GM21381 (cell line): Measurements from ENCODE around the gene INPP5F.
"Not testable (repeated sequence)": the region's sequence is repeated elsewhere in the genome, so short reads cannot be mapped to it uniquely, and the experiment has no call there.

Experiments used
- ATAC-seq: cut with Tn5 transposase; IDR thresholded peaks from one replicate; pipeline ENCODE4 v1.9.1; 2021; ENCODE audit warnings: mild to moderate bottlenecking, moderate library complexity; ENCODE audit not compliant: unreplicated experiment

INPP5F gene

DNA sequence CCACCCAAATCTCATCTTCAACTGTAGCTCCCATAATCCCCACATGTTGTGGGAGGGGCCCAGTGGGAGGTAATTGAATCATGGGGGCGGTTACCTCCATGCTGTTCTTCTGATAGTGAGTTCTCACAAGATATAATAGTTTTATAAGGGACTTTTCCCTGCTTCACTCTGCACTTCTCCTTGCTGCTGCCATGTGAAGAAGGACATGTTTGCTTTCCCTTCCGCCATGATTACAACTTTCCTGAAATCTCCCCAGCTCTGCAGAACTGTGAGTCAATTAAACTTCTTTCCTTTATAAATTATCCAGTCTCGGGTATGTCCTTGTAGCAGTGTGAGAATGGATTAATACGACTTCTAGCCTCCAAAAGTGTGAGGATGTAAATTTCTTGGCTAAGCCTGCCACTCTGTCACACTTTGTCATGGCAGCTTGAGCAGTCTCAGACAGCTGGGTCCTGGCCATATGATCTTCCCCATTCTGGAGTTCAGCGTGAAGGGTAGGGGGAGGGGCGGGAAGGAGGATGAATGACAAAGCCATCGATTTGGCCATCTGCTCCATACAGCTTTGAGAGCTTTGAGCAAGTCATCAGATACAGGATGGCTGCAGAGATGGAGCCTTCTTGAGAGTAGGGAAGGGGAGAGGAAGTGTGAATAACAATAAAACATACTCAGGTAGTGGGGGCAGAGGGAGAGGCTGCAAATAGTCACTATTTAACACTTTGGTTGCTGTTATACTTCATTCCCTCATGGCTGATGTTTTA, 19.1 kb upstream of the INPP5F start:
- no peak for ATAC-seq

DNA sequence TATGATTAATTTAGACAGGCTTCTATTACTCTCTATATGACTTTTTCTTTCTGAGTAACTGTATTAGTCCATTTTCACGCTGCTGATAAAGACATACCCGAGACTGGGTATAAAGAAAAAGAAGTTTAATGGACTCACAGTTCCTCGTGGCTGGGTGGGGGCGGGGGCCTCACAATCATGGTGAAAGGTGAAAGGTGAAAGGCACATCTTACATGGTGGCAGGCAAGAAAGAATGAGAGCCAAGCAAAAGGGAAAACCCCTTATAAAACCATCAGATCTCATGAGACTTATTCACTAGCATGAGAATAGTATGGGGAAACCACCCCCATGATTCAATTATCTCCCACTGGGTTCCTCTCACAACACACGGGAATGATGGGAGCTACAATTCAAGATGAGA, 18.5 kb upstream of the INPP5F start:
- ATAC-seq = not testable (repeated sequence)

DNA sequence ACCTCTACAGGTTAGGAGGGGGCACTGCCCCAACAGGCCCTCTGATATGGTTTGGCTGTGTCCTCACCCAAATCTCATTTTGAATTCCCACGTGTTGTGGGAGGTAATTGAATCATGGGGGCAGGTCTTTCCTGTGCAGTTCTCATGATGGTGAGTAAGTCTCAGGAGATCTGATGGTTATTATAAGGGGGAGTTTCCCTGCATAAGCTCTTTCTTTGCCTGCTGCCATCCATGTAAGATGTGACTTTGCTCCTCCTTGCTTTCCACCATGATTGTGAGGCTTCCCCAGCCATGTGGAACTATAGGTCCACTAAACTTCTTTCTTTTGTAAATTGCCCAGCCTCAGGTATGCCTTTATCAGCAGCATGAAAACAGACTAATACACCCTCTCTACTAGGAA, 14.9 kb upstream of the INPP5F start:
- not testable (repeated sequence) for ATAC-seq

DNA sequence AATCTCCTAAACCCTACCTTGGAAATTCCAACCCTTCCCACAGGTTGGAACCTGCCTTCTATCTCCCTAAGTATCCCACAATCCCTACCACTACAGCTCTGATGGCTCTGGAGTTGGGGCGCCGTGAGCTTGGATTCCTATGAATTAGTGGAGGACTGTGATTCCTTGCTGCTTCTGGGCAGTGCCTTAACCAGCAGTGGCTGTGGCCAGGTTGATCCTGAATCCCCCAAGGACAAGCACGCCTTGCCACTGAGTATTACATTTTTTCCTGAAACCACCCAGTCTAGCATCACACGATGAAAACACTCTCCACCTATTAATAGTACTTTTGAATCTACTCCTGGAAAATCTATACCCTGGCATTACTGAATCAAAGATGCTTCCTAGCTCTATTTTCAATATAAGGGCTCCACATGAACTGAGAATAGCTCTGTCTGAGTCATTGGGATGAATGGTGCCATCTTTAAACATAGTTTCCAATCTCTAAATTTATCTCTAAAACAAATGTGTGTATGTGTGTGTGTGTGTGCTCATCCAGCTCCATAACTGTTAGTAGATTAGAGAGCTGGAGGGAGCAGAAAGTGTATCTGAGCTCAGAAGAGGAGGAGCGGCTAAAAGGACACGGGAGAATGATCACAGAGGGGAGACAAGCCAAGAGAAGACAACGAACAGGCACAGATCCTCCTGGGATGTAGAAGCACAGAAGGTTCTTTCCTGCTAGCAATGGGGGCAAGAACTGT, 11.9 kb upstream of the INPP5F start:
- no peak for ATAC-seq

DNA sequence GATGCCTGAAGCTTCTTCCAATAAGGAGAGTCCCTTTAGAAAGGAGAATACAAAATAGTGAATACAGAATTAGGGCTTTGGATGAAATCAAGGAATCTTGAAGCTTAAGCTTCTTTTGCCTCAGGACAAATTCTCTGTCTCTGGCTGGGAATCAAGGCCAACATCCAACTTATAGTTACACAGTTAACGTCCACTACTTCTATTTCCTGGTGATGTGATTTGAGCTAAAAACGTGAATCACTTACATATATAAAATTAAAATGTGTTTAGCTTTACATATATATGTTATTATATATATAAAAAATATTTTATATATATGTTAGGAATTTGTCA, 11.4 kb upstream of the INPP5F start:
- no peak for ATAC-seq

DNA sequence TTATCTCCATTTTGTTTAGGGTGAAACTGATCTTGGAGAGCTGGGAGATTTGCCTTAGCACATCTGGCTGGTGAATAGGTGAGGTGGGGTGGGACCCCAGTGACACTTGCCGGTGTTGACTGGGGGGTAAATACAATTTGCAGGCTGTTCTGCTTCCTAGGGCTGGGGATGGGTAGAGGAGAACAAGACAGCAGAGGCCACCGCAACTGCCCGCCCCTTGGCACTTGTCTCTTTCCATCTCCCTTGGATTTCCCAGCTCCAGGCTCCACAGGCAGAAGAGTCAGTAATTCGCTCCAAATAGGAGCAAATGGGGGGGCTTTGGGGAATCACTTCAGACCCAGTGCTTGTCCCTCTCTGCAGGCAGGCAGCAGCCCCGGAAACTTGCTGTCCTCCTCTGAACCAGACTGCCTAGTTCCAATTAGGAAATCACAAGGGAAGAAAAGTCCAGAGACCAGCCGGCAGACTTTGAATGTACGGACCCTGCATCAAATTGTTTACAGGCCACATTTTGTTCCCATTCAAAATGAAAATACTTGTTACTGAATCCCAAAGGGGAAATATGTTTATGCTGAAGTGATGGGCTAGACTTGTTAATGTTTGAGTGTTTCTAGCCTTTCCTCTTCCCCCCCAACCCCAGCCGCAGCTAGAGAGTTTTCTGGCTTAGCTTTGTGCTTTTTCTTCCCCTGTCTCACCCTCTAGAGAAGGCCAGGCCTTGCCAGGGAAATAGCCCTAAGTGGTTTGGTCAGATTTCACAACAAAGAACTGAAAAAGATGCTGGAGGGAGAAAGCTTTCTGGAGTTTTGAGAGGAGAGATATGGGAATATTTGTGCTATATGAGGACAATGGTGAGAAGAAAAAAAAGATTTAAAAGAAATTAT, 10.0 kb upstream of the INPP5F start:
- ATAC-seq = no peak

DNA sequence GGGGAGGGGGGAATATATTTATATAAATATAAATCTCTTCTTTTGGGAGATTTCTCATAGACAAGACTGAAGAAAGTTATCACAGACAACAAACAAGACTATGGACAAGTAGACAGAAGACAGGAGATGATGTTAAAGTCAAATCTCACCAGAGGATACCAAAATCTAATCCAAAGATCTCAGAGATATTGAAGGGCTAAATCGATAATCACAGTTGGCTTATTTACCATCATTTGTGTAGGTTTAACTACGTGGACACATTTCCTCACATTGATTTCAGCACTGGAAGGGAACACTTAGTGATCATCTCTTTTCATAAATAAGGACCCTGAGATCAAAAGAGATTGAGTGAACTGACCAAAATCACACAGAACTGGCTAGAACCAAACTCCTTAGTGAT, 2.7 kb upstream of the INPP5F start:
- no peak for ATAC-seq

DNA sequence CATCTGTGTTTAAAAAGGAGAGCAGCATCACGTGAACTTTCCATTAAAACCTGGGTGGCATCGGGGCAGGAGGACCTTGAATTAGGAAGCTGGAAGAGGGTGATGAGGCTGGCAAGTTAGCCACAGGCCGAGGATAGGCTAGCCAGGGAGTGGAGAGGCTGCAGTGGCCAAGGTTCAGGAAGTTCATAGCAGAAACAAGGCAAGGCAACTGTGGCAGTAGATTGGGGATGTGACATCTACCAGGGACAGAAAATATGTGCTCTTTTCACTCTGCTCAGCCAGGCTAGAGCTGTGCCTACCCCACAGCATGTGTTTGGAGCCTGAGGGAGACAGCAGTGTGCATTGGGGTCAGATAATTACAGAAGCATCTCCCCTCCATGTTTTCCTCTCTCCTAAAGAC, 2.2 kb upstream of the INPP5F start:
- no peak for ATAC-seq

DNA sequence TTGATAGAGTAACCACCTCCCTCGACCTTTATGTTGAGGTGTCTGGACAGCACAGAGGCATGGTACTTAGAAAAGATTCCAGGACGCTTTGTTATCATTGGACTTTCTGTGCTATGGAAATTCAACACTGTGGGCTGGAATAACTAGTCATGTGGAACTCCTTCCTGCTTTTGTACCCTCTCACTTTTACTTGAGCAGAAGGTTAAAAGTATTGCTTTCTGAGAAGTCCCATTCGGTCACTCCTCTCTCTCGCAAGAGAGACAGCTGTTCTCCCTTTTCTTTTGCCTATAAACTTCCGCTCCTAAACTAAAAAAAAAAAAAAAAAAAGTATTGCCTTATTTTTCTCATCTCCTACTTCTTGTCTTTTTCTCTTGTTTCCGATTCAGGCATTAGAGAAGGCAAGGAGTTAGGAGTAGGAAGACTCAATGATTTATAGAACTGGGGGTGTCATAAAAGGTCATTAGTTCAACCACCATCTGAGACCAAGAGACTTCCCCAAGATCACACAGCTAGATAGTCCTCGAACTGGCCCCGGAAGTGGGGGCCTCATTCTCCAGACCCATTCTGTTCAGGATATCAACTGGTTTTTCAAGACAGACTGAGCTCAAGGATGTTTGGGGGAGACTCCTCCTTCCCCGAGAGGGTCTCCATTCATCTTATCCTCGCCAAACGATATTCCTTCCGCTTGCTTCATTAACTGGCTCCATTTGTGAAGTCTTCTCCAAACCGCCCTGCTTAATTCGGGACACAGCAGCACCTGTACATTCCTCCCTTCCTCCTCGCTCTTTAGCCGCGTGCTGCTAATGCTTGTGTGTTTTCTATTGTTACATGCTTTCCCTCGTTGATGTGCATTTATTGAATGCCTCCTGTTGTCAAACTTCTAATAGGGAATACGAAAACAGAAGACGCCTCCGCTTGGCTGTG, 995 bp upstream of the INPP5F start:
- ATAC-seq = no peak

DNA sequence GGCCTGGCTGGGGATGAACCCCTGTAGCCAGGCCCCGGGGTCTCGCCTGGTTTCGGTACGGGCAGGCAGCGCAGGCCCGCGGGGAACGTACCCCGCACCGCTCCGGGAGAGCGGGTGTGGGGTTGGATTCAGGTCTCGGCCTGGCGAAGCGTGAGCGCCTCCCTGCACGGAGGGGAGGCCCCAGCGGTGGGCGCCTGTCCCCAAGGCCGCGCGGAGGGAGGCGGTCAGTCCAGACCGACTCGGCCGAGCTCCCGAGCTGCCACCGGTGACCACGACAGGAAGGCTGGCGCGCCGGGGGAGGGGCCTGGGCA, 378 bp upstream of the INPP5F start:
- ATAC-seq = no peak

DNA sequence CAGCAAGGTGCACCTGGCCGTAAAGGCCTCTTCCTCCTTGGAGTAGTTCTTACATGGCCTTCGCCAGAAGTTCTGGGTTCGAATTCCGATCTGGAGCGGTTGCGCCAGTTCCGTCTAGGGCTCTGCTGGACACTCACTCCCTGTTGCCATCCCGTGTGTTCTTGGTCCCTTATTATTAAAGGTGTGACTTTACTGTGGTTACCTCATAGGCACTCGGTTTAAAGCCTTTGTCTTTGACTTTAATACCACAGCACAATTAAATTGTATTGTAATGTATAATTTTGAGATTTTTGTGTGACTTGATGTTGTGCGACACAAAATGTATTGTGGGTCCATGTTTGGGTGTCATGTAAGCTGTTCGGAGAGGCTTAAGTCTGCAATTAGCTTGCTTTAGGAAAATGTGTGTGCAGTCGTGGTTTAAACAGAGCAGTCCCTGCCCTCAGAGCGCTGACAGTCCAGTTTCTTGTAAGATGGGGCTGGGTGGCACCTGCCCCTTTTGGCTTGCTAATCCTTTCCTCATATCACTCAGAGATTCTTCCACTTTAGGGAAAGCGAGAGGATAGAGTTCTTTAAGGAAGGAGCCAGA, 919 bp downstream of the INPP5F start:
- ATAC-seq = no peak

DNA sequence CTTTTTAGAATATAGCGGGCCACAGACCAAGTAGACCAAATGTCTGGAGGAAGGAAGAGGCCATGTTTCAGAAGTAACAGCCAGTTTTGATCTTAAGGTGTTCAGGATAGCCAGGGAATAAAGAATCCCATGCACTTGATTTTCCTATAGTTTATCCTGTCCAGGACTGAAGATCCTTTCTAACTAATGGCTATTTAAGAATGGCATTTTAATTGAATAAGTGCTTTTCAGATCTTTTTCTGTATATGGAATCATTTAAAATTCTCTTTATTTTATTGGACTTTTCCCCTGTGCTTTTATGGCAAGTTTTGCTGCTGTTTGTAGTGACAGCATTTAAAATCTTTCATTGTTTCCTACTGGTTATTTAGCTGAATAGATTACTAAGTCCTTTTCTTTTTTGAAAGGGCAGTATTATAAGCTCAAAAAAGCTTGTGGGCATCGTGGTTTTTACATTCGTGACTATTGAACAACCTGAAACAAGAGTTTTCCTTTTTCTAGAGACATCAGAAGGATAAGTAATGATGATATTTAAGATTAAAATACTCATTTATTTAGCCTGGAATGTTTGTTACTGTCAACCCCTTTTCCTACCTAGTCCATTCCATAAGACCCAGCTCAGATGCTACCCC, 2.4 kb downstream of the INPP5F start:
- ATAC-seq = no peak

DNA sequence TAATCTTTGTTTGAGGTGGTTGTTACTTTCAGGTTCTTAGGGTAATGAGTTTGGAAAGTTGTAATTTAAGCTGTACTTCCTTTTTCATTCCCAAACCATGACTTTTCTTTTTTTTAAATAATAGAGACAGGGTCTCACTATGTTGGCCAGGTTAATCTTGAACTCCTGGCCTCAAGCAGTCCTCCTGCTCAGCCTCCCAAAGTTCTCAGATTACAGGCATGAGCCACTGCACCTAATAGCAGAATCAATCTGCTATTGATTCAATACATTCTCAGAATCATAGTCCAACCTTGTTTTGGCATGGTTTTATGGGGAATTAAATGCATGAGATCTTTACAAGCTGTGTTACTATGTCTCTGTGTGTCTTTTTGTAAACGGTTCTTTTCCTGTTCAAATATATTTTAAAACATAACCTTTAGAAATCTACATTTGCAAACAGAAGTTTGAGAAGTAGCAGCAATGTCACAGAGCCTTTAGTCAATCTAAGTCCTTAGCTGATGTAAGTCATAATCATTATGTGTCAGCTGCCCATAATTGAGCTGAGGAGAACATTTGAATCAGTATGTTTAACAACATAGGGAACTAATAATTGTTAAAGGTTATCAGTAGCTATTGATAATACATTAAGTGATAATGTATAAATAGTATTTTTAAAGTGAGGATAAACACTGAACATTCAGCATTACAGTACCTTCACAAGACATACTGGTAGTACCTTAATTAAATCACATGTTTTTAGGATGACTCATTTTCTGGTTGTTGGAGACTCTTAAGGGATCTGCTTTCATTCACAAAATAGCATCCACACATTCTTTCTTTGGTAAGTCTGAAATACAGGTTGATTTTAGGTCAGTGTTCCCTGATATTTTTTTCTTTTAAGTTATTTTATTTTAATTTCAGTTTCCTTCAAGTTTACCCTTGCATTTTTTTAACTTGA, 8.8 kb downstream of the INPP5F start:
- no peak for ATAC-seq

DNA sequence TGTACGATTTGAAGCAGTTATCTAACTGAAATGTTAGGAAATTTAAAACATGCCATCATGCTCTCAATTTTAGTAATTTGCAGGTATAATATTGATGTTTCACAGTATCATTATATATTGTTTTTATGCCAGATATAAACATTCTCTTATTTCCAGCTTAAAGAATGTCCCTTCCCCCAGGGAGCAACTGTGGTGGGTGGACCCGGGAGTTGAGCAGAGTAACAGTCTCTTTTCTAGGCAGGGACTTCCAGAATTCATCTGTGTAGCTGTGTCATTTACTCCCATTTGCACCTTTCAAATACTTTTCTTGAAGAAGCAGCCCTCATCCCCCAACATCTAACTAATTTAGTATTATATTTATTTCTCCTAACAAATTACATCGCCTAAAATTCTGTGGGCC, 9.6 kb downstream of the INPP5F start:
- ATAC-seq = no peak

DNA sequence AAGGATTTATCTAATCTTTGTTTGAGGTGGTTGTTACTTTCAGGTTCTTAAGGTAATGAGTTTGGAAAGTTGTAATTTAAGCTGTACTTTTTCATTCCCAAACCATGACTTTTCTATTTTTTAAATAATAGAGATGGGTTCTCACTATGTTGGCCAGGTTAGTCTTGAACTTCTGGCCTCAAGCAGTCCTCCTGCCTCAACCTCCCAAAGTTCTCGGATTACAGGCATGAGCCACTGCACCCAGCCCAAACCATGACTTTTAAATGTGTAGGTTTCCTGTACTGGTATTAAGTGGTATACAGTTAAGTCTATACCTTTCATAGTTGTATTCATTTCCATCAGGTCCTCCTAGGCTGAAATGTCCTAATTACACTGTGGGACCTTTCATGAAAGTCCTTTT, 10.4 kb downstream of the INPP5F start:
- no peak for ATAC-seq

DNA sequence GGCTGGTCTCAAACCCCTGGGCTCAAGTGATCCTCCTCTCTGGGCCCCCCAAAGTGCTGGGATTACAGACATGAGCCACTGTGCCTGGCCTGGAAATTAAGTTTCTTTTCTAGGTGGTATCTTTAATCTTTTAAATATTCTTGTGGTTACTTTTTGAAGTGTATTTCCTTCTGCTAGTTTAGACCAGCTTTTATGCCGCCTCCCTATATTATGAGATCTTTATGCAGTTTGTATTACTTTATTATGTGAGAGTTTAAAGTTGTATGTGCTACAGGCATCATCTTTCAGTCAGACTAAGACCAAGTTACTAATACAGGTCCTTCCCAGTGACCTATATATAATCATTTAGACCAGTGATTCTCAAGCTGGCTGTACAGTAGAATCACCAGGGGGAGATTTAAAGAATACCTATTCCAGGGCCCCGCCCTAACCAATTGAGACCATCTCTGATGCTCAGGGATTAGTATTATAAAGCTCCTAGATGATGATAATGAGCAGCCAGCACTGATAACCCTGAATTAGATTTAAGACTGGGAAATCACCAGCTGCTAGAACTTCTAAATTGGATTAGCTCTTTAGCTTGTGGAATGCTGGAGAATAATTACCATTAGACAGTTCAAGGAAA, 11.3 kb downstream of the INPP5F start:
- ATAC-seq = no peak

DNA sequence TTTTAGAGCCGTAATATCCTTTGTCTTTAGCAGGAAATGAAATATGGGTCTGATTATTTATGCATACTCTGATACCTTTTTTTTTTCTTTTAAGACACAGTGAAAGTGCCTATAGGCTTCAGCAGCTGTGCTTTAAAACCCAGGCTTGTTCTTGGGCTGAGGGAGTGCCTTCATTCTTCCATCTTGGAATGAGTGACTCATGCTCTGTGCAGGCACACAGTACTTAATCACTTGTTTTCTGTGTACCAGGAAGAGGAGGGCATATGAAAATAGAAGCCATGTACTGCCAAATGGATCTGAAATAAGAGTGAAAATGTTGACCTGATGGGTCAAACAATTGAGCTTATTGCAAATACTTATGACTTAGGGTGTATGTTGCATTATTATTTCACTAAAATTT, 12.0 kb downstream of the INPP5F start:
- no peak for ATAC-seq

DNA sequence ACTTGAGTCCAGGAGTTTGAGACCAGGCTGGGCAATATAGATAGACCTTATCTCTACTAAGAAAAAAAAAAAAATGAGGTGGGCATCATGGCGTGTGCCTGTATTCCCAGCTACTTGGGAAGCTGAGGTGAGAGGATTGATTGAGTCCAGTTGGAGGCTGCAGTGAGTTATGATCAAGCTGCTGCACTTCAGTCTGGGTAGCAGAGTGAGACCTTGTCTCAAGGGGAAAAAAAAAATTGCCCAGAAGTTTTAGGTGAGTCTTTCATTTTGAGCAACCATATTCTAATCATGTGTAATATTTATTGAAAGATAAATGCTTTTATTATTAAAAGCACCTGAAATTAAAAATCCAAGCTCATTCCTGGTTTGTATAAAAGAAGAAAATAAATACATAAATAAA, 13.1 kb downstream of the INPP5F start:
- no peak for ATAC-seq

DNA sequence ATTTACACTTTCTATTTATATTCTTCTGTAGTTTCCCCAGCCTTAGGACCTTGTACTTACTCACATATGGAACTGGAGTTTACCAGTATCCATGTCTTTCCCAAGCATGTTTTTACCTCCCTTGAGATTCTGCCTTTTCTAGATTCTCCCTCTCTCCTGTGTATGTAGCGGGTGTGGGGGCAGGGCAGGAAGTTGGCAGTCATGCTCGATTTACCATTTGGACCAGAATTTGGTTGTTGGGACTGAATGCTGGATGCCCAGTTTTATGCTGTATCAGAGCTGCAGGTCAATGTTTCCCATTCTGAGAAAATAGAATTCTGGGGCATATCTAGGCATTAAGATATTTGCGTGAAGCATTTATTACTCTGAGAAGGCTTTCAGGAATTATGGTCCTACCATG, 14.2 kb downstream of the INPP5F start:
- no peak for ATAC-seq
